Left colon (tissue), 2 donors: Measurements from ENCODE around the gene PLEKHS1. TPM values are rescaled to one million over a fixed set of nuclear protein-coding genes. Genes with fewer than 3 reads are reported as not detected.
A peak's percentile ranks its signal among the peaks of the same experiment; 100 is the strongest.
"Not testable (repeated sequence)": the region's sequence is repeated elsewhere in the genome, so short reads cannot be mapped to it uniquely, and the experiment has no call there.

Experiments
- ATAC-seq: fragments of 200-7000 bp; cut with Tn5 transposase; one replicate; pipeline ENCODE4 v1.9.1; 2020; ENCODE audit warnings: mild to moderate bottlenecking, moderate library complexity
- DNase-seq, 2 donors: peaks; one replicate each; pipeline ENCODE4 v3.0.0-alpha.2; 2020
- intact Hi-C, 2 donors: fragments of 100-400 bp; cut with DNase I in 1 of 2; cut with micrococcal nuclease in 1 of 2; formaldehyde crosslinking; loops; one replicate each; pipeline versions ENCODE4 v1.11.2 to v1.14.0; 2022; cut with DNase I, micrococcal nuclease
- total RNA-seq, 2 donors: library from RNA; stranded (reverse); fragmentation: NEBNext Ultra II Directional; extraction: Animal tissue kit (Norgen Biotek cat#: 25700); gene quantifications; one replicate each; pipeline ENCODE4 v1.2.1, GENCODE V29; 2021
- donor health status: DM: no; HTN: no; CAD: no.
- donor health status: DM: yes; HTN: yes; CAD: no.

The PLEKHS1 gene
- total RNA-seq, 2 donors from 2014 or later: 6.6 to 12.2 TPM

- DNase-seq: no peak
- no peak for ATAC-seq
- intact Hi-C loops: no loop called here
These were observed 25.1 kb downstream of the PLEKHS1 start for GRCh38 chr10:113776553-113776952.

GRCh38 chr10:113780681-113781250 is 29.3 kb downstream of the PLEKHS1 start:
- DNase-seq (peak in 1 of 2 donors; percentile 20), ATAC-seq (peak; percentile 61)
- intact Hi-C loops: no loop called here

- no peak for DNase-seq
- intact Hi-C loops: no loop called here
- no peak for ATAC-seq
These were observed 30.9 kb downstream of the PLEKHS1 start for GRCh38 chr10:113782367-113782766.

GRCh38 chr10:113782986-113783704 is 31.7 kb downstream of the PLEKHS1 start:
- no peak for DNase-seq
- intact Hi-C loops: no loop called here
- no peak for ATAC-seq

GRCh38 chr10:113788604-113789083 is 37.2 kb downstream of the PLEKHS1 start:
- intact Hi-C loops: no loop called here
- peak in 1 of 2 donors; percentile 36 for DNase-seq
- ATAC-seq: peak; percentile 49

- ATAC-seq (no peak), DNase-seq (no peak)
- intact Hi-C loops: no loop called here
These were observed 40.2 kb downstream of the PLEKHS1 start for GRCh38 chr10:113791691-113792090.

GRCh38 chr10:113801569-113801968 is 50.1 kb downstream of the PLEKHS1 start:
- DNase-seq: no peak
- intact Hi-C loops: no loop called here
- ATAC-seq: no peak

GRCh38 chr10:113802997-113803396 is 51.5 kb downstream of the PLEKHS1 start:
- intact Hi-C loops: no loop called here
- no peak for DNase-seq
- ATAC-seq: no peak

GRCh38 chr10:113806503-113806902 is 55.0 kb downstream of the PLEKHS1 start:
- intact Hi-C loops: no loop called here

GRCh38 chr10:113808168-113808567 is 56.7 kb downstream of the PLEKHS1 start:
- intact Hi-C loops: no loop called here
- DNase-seq (no peak), ATAC-seq (no peak)

More at GRCh38 chr10:113806503-113806902, 55.0 kb downstream of the PLEKHS1 start:
- ATAC-seq (no peak), DNase-seq (no peak)

- ATAC-seq, intact Hi-C loops, DNase-seq: not testable (repeated sequence)
These were observed 63.2 kb downstream of the PLEKHS1 start for GRCh38 chr10:113814700-113815099.

GRCh38 chr10:113819989-113820388 is 68.5 kb downstream of the PLEKHS1 start:
- intact Hi-C loops: no loop called here
- DNase-seq: no peak
- ATAC-seq: no peak

- no peak for DNase-seq
- intact Hi-C loops: no loop called here
- no peak for ATAC-seq
These were observed 69.0 kb downstream of the PLEKHS1 start for GRCh38 chr10:113820507-113820906.

- intact Hi-C loops, DNase-seq, ATAC-seq: not testable (repeated sequence)
These were observed 69.8 kb downstream of the PLEKHS1 start for GRCh38 chr10:113821306-113821705.

- ATAC-seq (no peak), DNase-seq (no peak)
- intact Hi-C loops: no loop called here
These were observed 70.7 kb downstream of the PLEKHS1 start for GRCh38 chr10:113822174-113822573.

GRCh38 chr10:113823389-113823788 is 71.9 kb downstream of the PLEKHS1 start:
- no peak for DNase-seq
- no peak for ATAC-seq
- intact Hi-C loops: no loop called here

GRCh38 chr10:113825791-113826190 is 74.3 kb downstream of the PLEKHS1 start:
- ATAC-seq (no peak), DNase-seq (no peak)
- intact Hi-C loops: no loop called here

GRCh38 chr10:113828567-113828966 is 77.1 kb downstream of the PLEKHS1 start:
- DNase-seq, intact Hi-C loops, ATAC-seq: not testable (repeated sequence)
